ENCODE results near the gene KANSL1.

- TF ChIP-seq POLR2AphosphoS5 (IDR thresholded peaks at IDR 0.05; ENCODE audit: insufficient read depth in 1 of 2, low read depth in 1 of 2) (no peak), CTCF (IDR thresholded peaks at IDR 0.05) (no peak)
Measured at GRCh38 chr17:46020998-46021397, 172.2 kb downstream of the KANSL1 start.

Data from vagina (tissue), 2 donors.